DND-41 (cell line): Measurements from ENCODE around the gene CFAP100.

ENCODE experiments used
- EZH2 ChIP-seq: IDR thresholded peaks from 3 replicates; pipeline ENCODE4 v1.6.1; 2012; ENCODE audit warnings: borderline replicate concordance, low read depth, mild to moderate bottlenecking, moderate library complexity, low read length, inconsistent platforms; ENCODE audit not compliant: severe bottlenecking
- TF ChIP-seq, protein P1 (sequence below): IDR thresholded peaks from 2 replicates; pipeline ENCODE4 v1.5.1; 2012; ENCODE audit warnings: borderline replicate concordance, low read length, moderate library complexity, mild to moderate bottlenecking; ENCODE audit not compliant: poor library complexity, severe bottlenecking; ENCODE audit errors: extremely low read depth

- TF ChIP-seq, protein P1, sequence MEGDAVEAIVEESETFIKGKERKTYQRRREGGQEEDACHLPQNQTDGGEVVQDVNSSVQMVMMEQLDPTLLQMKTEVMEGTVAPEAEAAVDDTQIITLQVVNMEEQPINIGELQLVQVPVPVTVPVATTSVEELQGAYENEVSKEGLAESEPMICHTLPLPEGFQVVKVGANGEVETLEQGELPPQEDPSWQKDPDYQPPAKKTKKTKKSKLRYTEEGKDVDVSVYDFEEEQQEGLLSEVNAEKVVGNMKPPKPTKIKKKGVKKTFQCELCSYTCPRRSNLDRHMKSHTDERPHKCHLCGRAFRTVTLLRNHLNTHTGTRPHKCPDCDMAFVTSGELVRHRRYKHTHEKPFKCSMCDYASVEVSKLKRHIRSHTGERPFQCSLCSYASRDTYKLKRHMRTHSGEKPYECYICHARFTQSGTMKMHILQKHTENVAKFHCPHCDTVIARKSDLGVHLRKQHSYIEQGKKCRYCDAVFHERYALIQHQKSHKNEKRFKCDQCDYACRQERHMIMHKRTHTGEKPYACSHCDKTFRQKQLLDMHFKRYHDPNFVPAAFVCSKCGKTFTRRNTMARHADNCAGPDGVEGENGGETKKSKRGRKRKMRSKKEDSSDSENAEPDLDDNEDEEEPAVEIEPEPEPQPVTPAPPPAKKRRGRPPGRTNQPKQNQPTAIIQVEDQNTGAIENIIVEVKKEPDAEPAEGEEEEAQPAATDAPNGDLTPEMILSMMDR = no peak
- no peak for TF ChIP-seq EZH2
These were observed 43.5 kb upstream of the CFAP100 start for GRCh38 chr3:126351086-126351770.
